Loucy (cell line): ENCODE data around the gene ARFIP2.
A peak's percentile ranks its signal among the peaks of the same experiment; 100 is the strongest.

Source experiments
- H2AFZ ChIP-seq: fragments of 200-600 bp; sonication (generic); 2 replicates; pipeline ENCODE4 v1.6.0; 2016; ENCODE audit warnings: antibody characterized with exemption, mild to moderate bottlenecking, low read length, moderate library complexity
- H3F3A ChIP-seq: fragments of 200-600 bp; 2 replicates; pipeline ENCODE4 v1.6.0; 2016; ENCODE audit warnings: antibody characterized with exemption, low read depth, mild to moderate bottlenecking
- H3K27me3 ChIP-seq: fragments of 200-600 bp; sonication (generic); 2 replicates; pipeline ENCODE4 v1.6.1; 2014; ENCODE audit warnings: low read length, mild to moderate bottlenecking; ENCODE audit not compliant: insufficient read depth, poor library complexity, severe bottlenecking
- H3K36me3 ChIP-seq: fragments of 200-600 bp; sonication (generic); 2 replicates; pipeline ENCODE4 v1.6.1; 2016; ENCODE audit warnings: low read length; ENCODE audit not compliant: insufficient read depth
- H3K4me1 ChIP-seq: fragments of 200-600 bp; sonication (generic); 2 replicates; pipeline ENCODE4 v1.5.1; 2014; ENCODE audit warnings: low read length, mild to moderate bottlenecking; ENCODE audit not compliant: insufficient read depth, poor library complexity, severe bottlenecking
- H3K4me2 ChIP-seq: fragments of 200-600 bp; sonication (generic); 2 replicates; pipeline ENCODE4 v1.6.0; 2014; ENCODE audit warnings: antibody characterized with exemption, low read length, low read depth, mild to moderate bottlenecking; ENCODE audit not compliant: poor library complexity, severe bottlenecking
- H3K4me3 ChIP-seq: fragments of 200-600 bp; sonication (generic); 2 replicates; pipeline ENCODE4 v1.5.1; 2014; ENCODE audit warnings: low read length, mild to moderate bottlenecking, mixed read lengths; ENCODE audit not compliant: poor library complexity, severe bottlenecking
- H3K79me2 ChIP-seq: fragments of 200-600 bp; sonication (generic); 2 replicates; pipeline ENCODE4 v1.6.1; 2014; ENCODE audit warnings: low read length; ENCODE audit not compliant: insufficient read depth
- H3K9ac ChIP-seq: fragments of 200-600 bp; sonication (generic); 2 replicates; pipeline ENCODE4 v1.6.0; 2014; ENCODE audit warnings: mild to moderate bottlenecking, low read depth, low read length, moderate library complexity; ENCODE audit not compliant: poor library complexity, severe bottlenecking
- H3K9me2 ChIP-seq: fragments of 200-600 bp; sonication (generic); replicated peaks from 2 replicates; pipeline ENCODE4 v1.6.1; 2016; ENCODE audit warnings: low read depth, low read length, mixed read lengths
- H3K9me3 ChIP-seq: fragments of 200-600 bp; sonication (generic); 2 replicates; pipeline ENCODE4 v1.6.1; 2014; ENCODE audit warnings: mild to moderate bottlenecking, antibody characterized with exemption, low read length, low read depth; ENCODE audit not compliant: insufficient read depth
- H4K20me1 ChIP-seq: fragments of 200-600 bp; sonication (generic); 2 replicates; pipeline ENCODE4 v1.6.0; 2014; ENCODE audit warnings: antibody characterized with exemption, low read length, mild to moderate bottlenecking; ENCODE audit not compliant: insufficient read depth, poor library complexity, severe bottlenecking
- CTCF ChIP-seq: fragments of 200-600 bp; sonication (generic); conservative IDR thresholded peaks from 2 replicates; pipeline ENCODE4 v1.5.1; 2014; ENCODE audit warnings: mild to moderate bottlenecking, antibody characterized with exemption, low read length
- EZH2phosphoT487 ChIP-seq: fragments of 200-600 bp; IDR thresholded peaks from 2 replicates; pipeline ENCODE4 v1.6.1; 2018; ENCODE audit warnings: antibody characterized with exemption, mild to moderate bottlenecking, moderate library complexity, borderline replicate concordance

Gene ARFIP2

GRCh38 chr11:6516865-6517264, 35.7 kb upstream of the ARFIP2 start:
- Histone ChIP-seq H3K4me2 (no peak overlapping the region), H3K27me3 (no peaks in the 10 kb centered on the region), H3K79me2 (no peaks in the 10 kb centered on the region), H2AFZ (no peak overlapping the region), H3K9me3 (no peaks in the 10 kb centered on the region), H3K4me3 (no peak overlapping the region), H4K20me1 (no peaks in the 10 kb centered on the region), H3K9ac (no peak overlapping the region), H3K9me2 (no peaks in the 10 kb centered on the region), H3K4me1 (no peaks in the 10 kb centered on the region), H3K36me3 (no peaks in the 10 kb centered on the region; the same call in 1 of the 2 replicates), H3F3A (no peaks in the 10 kb centered on the region)
- TF ChIP-seq CTCF = no peak
- no peak for TF ChIP-seq EZH2phosphoT487

- no peaks in the 10 kb centered on the region for H4K20me1 ChIP-seq
- H3F3A ChIP-seq = no peaks in the 10 kb centered on the region
- no peak overlapping the region for H3K4me3 ChIP-seq
- no peaks in the 10 kb centered on the region for H3K4me1 ChIP-seq
- TF ChIP-seq EZH2phosphoT487 (no peak), CTCF (peak; percentile 92)
- no peaks in the 10 kb centered on the region for H3K9me2 ChIP-seq
- no peaks in the 10 kb centered on the region for H3K79me2 ChIP-seq
- no peak overlapping the region for H3K4me2 ChIP-seq
- H3K27me3 ChIP-seq = no peaks in the 10 kb centered on the region
- no peaks in the 10 kb centered on the region for H3K9me3 ChIP-seq
- H3K9ac ChIP-seq = no peak overlapping the region
- H3K36me3 ChIP-seq = no peaks in the 10 kb centered on the region
- H2AFZ ChIP-seq = no peak overlapping the region
Measured at GRCh38 chr11:6505577-6506240, 24.6 kb upstream of the ARFIP2 start.

GRCh38 chr11:6504166-6504565, 23.0 kb upstream of the ARFIP2 start:
- Histone ChIP-seq H3K9me3 (no peaks in the 10 kb centered on the region), H3K27me3 (no peaks in the 10 kb centered on the region), H3K9me2 (no peaks in the 10 kb centered on the region), H3K4me1 (no peaks in the 10 kb centered on the region), H2AFZ (no peak overlapping the region), H3K9ac (no peak overlapping the region), H3K36me3 (no peaks in the 10 kb centered on the region), H3K4me3 (no peak overlapping the region), H4K20me1 (no peaks in the 10 kb centered on the region), H3K79me2 (no peaks in the 10 kb centered on the region), H3F3A (no peaks in the 10 kb centered on the region), H3K4me2 (no peak overlapping the region)
- TF ChIP-seq EZH2phosphoT487 = no peak
- no peak for TF ChIP-seq CTCF
